Sigmoid colon (tissue), 4 donors: Measurements from ENCODE around the gene FBXL7.

ENCODE experiments used
- CTCF ChIP-seq, 4 experiments: fragments of 450-650 bp in 3 of 4; fragments of 200-600 bp in 1 of 4; IDR thresholded peaks; one replicate each; pipeline ENCODE4 v1.5.1; 2016 to 2019; ENCODE audit warnings: antibody characterized with exemption in 4 of 4, mild to moderate bottlenecking in 3 of 4, moderate library complexity in 2 of 4
- EP300 ChIP-seq, 4 donors: sonication (generic); formaldehyde crosslinking; IDR thresholded peaks; one replicate each; pipeline ENCODE4 v1.6.1; 2017; ENCODE audit warnings: antibody characterized with exemption in 4 of 4
- POLR2A ChIP-seq, 2 donors: fragments of 450-650 bp; IDR thresholded peaks; one replicate each; pipeline ENCODE4 v1.6.1; 2016; ENCODE audit warnings: antibody characterized with exemption in 2 of 2, mild to moderate bottlenecking in 2 of 2, moderate library complexity in 2 of 2
- POLR2AphosphoS5 ChIP-seq, 4 donors: sonication (generic); formaldehyde crosslinking; IDR thresholded peaks; one replicate each; pipeline ENCODE4 v1.6.1; 2017; ENCODE audit warnings: antibody characterized with exemption in 4 of 4

GRCh38 chr5:15808577-15808976 is 308.6 kb downstream of the FBXL7 start:
- no peak for TF ChIP-seq CTCF (IDR thresholded peaks at IDR 0.05)
- TF ChIP-seq POLR2A (IDR thresholded peaks at IDR 0.05): no peak
- TF ChIP-seq EP300 (IDR thresholded peaks at IDR 0.05): no peak
- peak in 1 of 4 donors; percentile 41 for TF ChIP-seq POLR2AphosphoS5 (IDR thresholded peaks at IDR 0.05)
